Measurements from ENCODE around the gene FNDC5. TPM values are rescaled to one million over a fixed set of nuclear protein-coding genes. Genes with fewer than 3 reads are reported as not detected.

The FNDC5 gene
- total RNA-seq, 1 donor: 0.99 TPM

- no peak for TF ChIP-seq CTCF (IDR thresholded peaks at IDR 0.05; ENCODE audit: insufficient read depth, low read length)
- no peak overlapping the region for H3K4me3 ChIP-seq (ENCODE audit: low read depth, low read length)
- no peak for DNase-seq (ENCODE audit: low read depth)
Observed at GRCh38 chr1:32863881-32864245, 6.8 kb downstream of the FNDC5 start.

GRCh38 chr1:32863218-32863880 is 7.4 kb downstream of the FNDC5 start:
- no peak for TF ChIP-seq CTCF (IDR thresholded peaks at IDR 0.05; ENCODE audit: insufficient read depth, low read length)
- DNase-seq (ENCODE audit: low read depth): no peak
- no peak overlapping the region for H3K4me3 ChIP-seq (ENCODE audit: low read depth, low read length)

- TF ChIP-seq CTCF (IDR thresholded peaks at IDR 0.05; ENCODE audit: insufficient read depth, low read length): no peak
- no peak overlapping the region for H3K4me3 ChIP-seq (ENCODE audit: low read depth, low read length)
- DNase-seq (ENCODE audit: low read depth): peak; percentile 44
Observed at GRCh38 chr1:32861904-32862695, 8.6 kb downstream of the FNDC5 start.

GRCh38 chr1:32860566-32860965 is 10.1 kb downstream of the FNDC5 start:
- TF ChIP-seq CTCF (IDR thresholded peaks at IDR 0.05; ENCODE audit: insufficient read depth, low read length): no peak
- DNase-seq (ENCODE audit: low read depth): no peak
- no peak overlapping the region for H3K4me3 ChIP-seq (ENCODE audit: low read depth, low read length)

GRCh38 chr1:32859915-32860314 is 10.8 kb downstream of the FNDC5 start:
- no peak overlapping the region for H3K4me3 ChIP-seq (ENCODE audit: low read depth, low read length)
- no peak for DNase-seq (ENCODE audit: low read depth)
- no peak for TF ChIP-seq CTCF (IDR thresholded peaks at IDR 0.05; ENCODE audit: insufficient read depth, low read length)

- no peak for DNase-seq (ENCODE audit: low read depth)
- no peak for TF ChIP-seq CTCF (IDR thresholded peaks at IDR 0.05; ENCODE audit: insufficient read depth, low read length)
- no peak overlapping the region for H3K4me3 ChIP-seq (ENCODE audit: low read depth, low read length)
Observed at GRCh38 chr1:32858791-32859190, 11.9 kb downstream of the FNDC5 start.
